Measurements from ENCODE around the gene PPTC7.
"Not testable (repeated sequence)": the region's sequence is repeated elsewhere in the genome, so short reads cannot be mapped to it uniquely, and the experiment has no call there.

The PPTC7 gene

GRCh38 chr12:110583137-110584059 lies at the start of gene PPTC7:
PPTC7 (minus strand) TSS chr12:110583318; CDS start chr12:110583031, 287 bp downstream.
- DNase-seq = peak; percentile 98

- DNase-seq = no peak
Measured at GRCh38 chr12:110627500-110628195, 44.5 kb upstream of the PPTC7 start.

GRCh38 chr12:110622582-110622981 lies 39.5 kb upstream of the PPTC7 start:
- DNase-seq = no peak

- no peak for DNase-seq
Measured at GRCh38 chr12:110619534-110619953, 36.4 kb upstream of the PPTC7 start.

- no peak for DNase-seq
Measured at GRCh38 chr12:110616471-110617115, 33.5 kb upstream of the PPTC7 start.

- DNase-seq = no peak
Measured at GRCh38 chr12:110615171-110615570, 32.1 kb upstream of the PPTC7 start.

GRCh38 chr12:110613771-110614684 lies 30.9 kb upstream of the PPTC7 start, which contains the start of gene TCTN1:
TCTN1 (plus strand) TSS chr12:110614129; CDS start chr12:110614183, 54 bp downstream.
- peak; percentile 98 for DNase-seq

- peak; percentile 46 for DNase-seq
Measured at GRCh38 chr12:110613071-110613770, 30.1 kb upstream of the PPTC7 start.

GRCh38 chr12:110606253-110606611 lies 23.1 kb upstream of the PPTC7 start:
- no peak for DNase-seq

GRCh38 chr12:110602085-110602814 lies 19.1 kb upstream of the PPTC7 start:
- DNase-seq = peak; percentile 77

GRCh38 chr12:110600254-110600653 lies 17.1 kb upstream of the PPTC7 start:
- DNase-seq = peak; percentile 62

- DNase-seq = no peak
Measured at GRCh38 chr12:110599334-110599733, 16.2 kb upstream of the PPTC7 start.

GRCh38 chr12:110597885-110598284 lies 14.8 kb upstream of the PPTC7 start:
- DNase-seq = peak; percentile 20

GRCh38 chr12:110592919-110593318 lies 9.8 kb upstream of the PPTC7 start:
- DNase-seq = not testable (repeated sequence)

GRCh38 chr12:110592078-110592477 lies 9.0 kb upstream of the PPTC7 start:
- DNase-seq = no peak

- peak; percentile 44 for DNase-seq
Measured at GRCh38 chr12:110591451-110592051, 8.4 kb upstream of the PPTC7 start.

GRCh38 chr12:110590806-110591326 lies 7.7 kb upstream of the PPTC7 start:
- DNase-seq = no peak

GRCh38 chr12:110590059-110590458 lies 6.9 kb upstream of the PPTC7 start:
- no peak for DNase-seq

- DNase-seq = not testable (repeated sequence)
Measured at GRCh38 chr12:110587102-110587501, 4.0 kb upstream of the PPTC7 start.

- DNase-seq = no peak
Measured at GRCh38 chr12:110585231-110585799, 2.2 kb upstream of the PPTC7 start.
